Loucy (cell line): Measurements from ENCODE around the gene MAN2B2.

Source experiments
- H2AFZ ChIP-seq: fragments of 200-600 bp; sonication (generic); 2 replicates; pipeline ENCODE4 v1.6.0; 2016; ENCODE audit warnings: antibody characterized with exemption, mild to moderate bottlenecking, low read length, moderate library complexity
- H3F3A ChIP-seq: fragments of 200-600 bp; 2 replicates; pipeline ENCODE4 v1.6.0; 2016; ENCODE audit warnings: antibody characterized with exemption, low read depth, mild to moderate bottlenecking
- H3K27me3 ChIP-seq: fragments of 200-600 bp; sonication (generic); 2 replicates; pipeline ENCODE4 v1.6.1; 2014; ENCODE audit warnings: low read length, mild to moderate bottlenecking; ENCODE audit not compliant: insufficient read depth, poor library complexity, severe bottlenecking
- H3K36me3 ChIP-seq: fragments of 200-600 bp; sonication (generic); 2 replicates; pipeline ENCODE4 v1.6.1; 2016; ENCODE audit warnings: low read length; ENCODE audit not compliant: insufficient read depth
- H3K4me1 ChIP-seq: fragments of 200-600 bp; sonication (generic); 2 replicates; pipeline ENCODE4 v1.5.1; 2014; ENCODE audit warnings: low read length, mild to moderate bottlenecking; ENCODE audit not compliant: insufficient read depth, poor library complexity, severe bottlenecking
- H3K4me2 ChIP-seq: fragments of 200-600 bp; sonication (generic); 2 replicates; pipeline ENCODE4 v1.6.0; 2014; ENCODE audit warnings: antibody characterized with exemption, low read length, low read depth, mild to moderate bottlenecking; ENCODE audit not compliant: poor library complexity, severe bottlenecking
- H3K4me3 ChIP-seq: fragments of 200-600 bp; sonication (generic); 2 replicates; pipeline ENCODE4 v1.5.1; 2014; ENCODE audit warnings: low read length, mild to moderate bottlenecking, mixed read lengths; ENCODE audit not compliant: poor library complexity, severe bottlenecking
- H3K79me2 ChIP-seq: fragments of 200-600 bp; sonication (generic); 2 replicates; pipeline ENCODE4 v1.6.1; 2014; ENCODE audit warnings: low read length; ENCODE audit not compliant: insufficient read depth
- H3K9ac ChIP-seq: fragments of 200-600 bp; sonication (generic); 2 replicates; pipeline ENCODE4 v1.6.0; 2014; ENCODE audit warnings: mild to moderate bottlenecking, low read depth, low read length, moderate library complexity; ENCODE audit not compliant: poor library complexity, severe bottlenecking
- H3K9me2 ChIP-seq: fragments of 200-600 bp; sonication (generic); replicated peaks from 2 replicates; pipeline ENCODE4 v1.6.1; 2016; ENCODE audit warnings: low read depth, low read length, mixed read lengths
- H3K9me3 ChIP-seq: fragments of 200-600 bp; sonication (generic); 2 replicates; pipeline ENCODE4 v1.6.1; 2014; ENCODE audit warnings: mild to moderate bottlenecking, antibody characterized with exemption, low read length, low read depth; ENCODE audit not compliant: insufficient read depth
- H4K20me1 ChIP-seq: fragments of 200-600 bp; sonication (generic); 2 replicates; pipeline ENCODE4 v1.6.0; 2014; ENCODE audit warnings: antibody characterized with exemption, low read length, mild to moderate bottlenecking; ENCODE audit not compliant: insufficient read depth, poor library complexity, severe bottlenecking
- EZH2phosphoT487 ChIP-seq: fragments of 200-600 bp; IDR thresholded peaks from 2 replicates; pipeline ENCODE4 v1.6.1; 2018; ENCODE audit warnings: antibody characterized with exemption, mild to moderate bottlenecking, moderate library complexity, borderline replicate concordance
- TF ChIP-seq, protein P1 (sequence below): fragments of 200-600 bp; sonication (generic); conservative IDR thresholded peaks from 2 replicates; pipeline ENCODE4 v1.5.1; 2014; ENCODE audit warnings: mild to moderate bottlenecking, antibody characterized with exemption, low read length

Gene MAN2B2

DNA sequence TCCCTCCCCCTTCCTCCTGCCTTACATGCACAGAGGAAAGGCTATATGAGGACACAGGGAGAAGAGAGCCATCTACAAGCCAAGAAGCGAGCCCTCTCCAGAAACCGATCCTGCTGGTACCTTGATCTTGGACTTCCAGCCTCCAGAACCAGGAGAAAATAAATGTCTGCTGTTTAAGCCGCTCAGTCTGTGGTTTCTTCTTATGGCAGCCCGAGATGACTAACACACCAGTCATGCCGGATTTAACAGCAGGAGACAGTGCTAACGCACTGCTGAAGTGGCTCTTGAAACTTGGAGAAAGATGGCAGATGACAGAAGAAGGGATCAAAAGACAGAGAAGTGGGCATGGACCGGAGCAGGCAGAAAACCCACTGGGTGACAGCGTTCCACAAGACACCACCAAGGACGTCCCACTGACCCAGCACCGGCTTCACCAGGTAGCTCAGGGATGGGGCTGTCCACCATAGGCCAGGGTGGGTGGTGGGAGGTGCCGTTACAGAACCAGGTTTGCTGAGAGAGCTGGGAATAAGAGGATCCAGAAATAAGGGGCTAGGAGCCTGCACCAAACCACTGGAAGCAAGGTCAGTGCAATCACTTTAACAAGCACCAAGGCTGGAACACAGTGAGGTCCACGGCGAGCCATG is 6.2 kb upstream of the MAN2B2 start:
- H3K4me1 ChIP-seq, result no peaks in the 10 kb centered on the region
- no peak overlapping the region for H3K4me2 ChIP-seq
- no peaks in the 10 kb centered on the region for H3K9me3 ChIP-seq
- H3K9ac ChIP-seq, result no peak overlapping the region
- no peaks in the 10 kb centered on the region for H3K9me2 ChIP-seq
- H3K36me3 ChIP-seq, result no peaks in the 10 kb centered on the region
- no peak overlapping the region for H3K4me3 ChIP-seq
- H4K20me1 ChIP-seq, result no peaks in the 10 kb centered on the region
- H3K79me2 ChIP-seq, result no peaks in the 10 kb centered on the region
- no peaks in the 10 kb centered on the region for H3K27me3 ChIP-seq
- no peak overlapping the region for H2AFZ ChIP-seq
- no peak for TF ChIP-seq EZH2phosphoT487
- TF ChIP-seq, protein P1, sequence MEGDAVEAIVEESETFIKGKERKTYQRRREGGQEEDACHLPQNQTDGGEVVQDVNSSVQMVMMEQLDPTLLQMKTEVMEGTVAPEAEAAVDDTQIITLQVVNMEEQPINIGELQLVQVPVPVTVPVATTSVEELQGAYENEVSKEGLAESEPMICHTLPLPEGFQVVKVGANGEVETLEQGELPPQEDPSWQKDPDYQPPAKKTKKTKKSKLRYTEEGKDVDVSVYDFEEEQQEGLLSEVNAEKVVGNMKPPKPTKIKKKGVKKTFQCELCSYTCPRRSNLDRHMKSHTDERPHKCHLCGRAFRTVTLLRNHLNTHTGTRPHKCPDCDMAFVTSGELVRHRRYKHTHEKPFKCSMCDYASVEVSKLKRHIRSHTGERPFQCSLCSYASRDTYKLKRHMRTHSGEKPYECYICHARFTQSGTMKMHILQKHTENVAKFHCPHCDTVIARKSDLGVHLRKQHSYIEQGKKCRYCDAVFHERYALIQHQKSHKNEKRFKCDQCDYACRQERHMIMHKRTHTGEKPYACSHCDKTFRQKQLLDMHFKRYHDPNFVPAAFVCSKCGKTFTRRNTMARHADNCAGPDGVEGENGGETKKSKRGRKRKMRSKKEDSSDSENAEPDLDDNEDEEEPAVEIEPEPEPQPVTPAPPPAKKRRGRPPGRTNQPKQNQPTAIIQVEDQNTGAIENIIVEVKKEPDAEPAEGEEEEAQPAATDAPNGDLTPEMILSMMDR, result no peak
- no peaks in the 10 kb centered on the region for H3F3A ChIP-seq

DNA sequence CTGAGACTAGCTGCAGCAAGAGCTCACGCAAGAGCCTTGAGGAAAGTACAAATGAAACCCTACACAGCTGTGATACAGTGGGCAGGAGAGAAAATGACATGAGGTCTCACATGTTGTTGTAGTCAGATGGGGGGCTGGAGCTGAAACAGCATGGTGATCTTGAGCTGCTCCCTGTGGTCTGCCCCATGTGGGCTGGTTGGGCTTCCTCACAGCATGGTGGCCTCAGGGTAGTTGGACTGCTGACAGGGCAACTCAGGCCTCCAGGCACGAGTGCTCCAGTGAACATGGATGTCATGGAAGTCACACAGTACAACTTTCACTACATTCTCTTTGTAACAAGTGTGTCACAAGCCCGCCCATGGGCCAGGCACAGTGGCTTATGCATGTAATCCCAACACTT is 3.4 kb upstream of the MAN2B2 start:
- Histone ChIP-seq H2AFZ (no peak overlapping the region), H3K9me2 (no peaks in the 10 kb centered on the region), H3K4me3 (no peak overlapping the region), H3K36me3 (no peaks in the 10 kb centered on the region), H3K27me3 (no peaks in the 10 kb centered on the region), H3K9me3 (no peaks in the 10 kb centered on the region), H3K79me2 (peaks cover 14% of the 10 kb centered on the region; the same call in 1 of the 2 replicates), H3K4me2 (no peak overlapping the region), H4K20me1 (no peaks in the 10 kb centered on the region), H3K4me1 (peaks cover 16% of the 10 kb centered on the region), H3F3A (no peaks in the 10 kb centered on the region), H3K9ac (no peak overlapping the region)
- TF ChIP-seq, protein P1, result no peak
- no peak for TF ChIP-seq EZH2phosphoT487

DNA sequence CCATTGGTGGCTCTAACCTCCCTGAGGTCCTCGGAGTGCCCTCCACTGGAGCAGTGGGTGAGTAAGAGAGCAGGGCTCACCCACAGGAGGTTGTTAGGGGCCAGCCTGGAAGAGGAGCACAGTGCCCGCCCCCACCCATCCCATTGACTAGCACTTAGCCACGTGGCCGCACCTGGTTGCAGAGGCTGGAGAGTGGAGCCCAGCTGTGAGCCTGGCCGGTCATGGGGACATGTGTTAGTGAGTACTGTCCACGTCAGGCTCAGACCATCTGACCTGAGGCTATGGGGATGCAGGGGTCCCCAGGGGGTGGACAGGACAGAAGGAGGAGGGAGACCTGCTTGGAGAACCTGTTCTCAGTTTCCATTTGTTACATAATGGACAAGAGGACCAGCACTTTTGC is 1.4 kb upstream of the MAN2B2 start:
- H3K36me3 ChIP-seq, result no peaks in the 10 kb centered on the region
- no peaks in the 10 kb centered on the region for H4K20me1 ChIP-seq
- H3K4me2 ChIP-seq, result no peak overlapping the region
- H3K79me2 ChIP-seq, result peaks cover 14% of the 10 kb centered on the region; the same call in 1 of the 2 replicates
- peaks cover 16% of the 10 kb centered on the region for H3K4me1 ChIP-seq
- H3K9me2 ChIP-seq, result no peaks in the 10 kb centered on the region
- H3K9ac ChIP-seq, result no peak overlapping the region
- no peaks in the 10 kb centered on the region for H3K27me3 ChIP-seq
- no peak overlapping the region for H3K4me3 ChIP-seq
- no peak for TF ChIP-seq EZH2phosphoT487
- H2AFZ ChIP-seq, result no peak overlapping the region
- H3K9me3 ChIP-seq, result no peaks in the 10 kb centered on the region
- H3F3A ChIP-seq, result no peaks in the 10 kb centered on the region
